Stimulated activated CD4-positive, alpha-beta T cell treated with anti-CD3 and anti-CD28 coated beads, Interleukin-15, amount 100 ng/mL, for 1 hour (primary cell): ENCODE measurements around the gene ZBTB7C.

ENCODE experiments used
- DNase-seq, 2 donors: peaks; one replicate each; pipeline ENCODE4 v3.0.0-alpha.2; 2020; ENCODE audit warnings: low read depth in 1 of 2, low spot score in 1 of 2

Gene ZBTB7C

DNA sequence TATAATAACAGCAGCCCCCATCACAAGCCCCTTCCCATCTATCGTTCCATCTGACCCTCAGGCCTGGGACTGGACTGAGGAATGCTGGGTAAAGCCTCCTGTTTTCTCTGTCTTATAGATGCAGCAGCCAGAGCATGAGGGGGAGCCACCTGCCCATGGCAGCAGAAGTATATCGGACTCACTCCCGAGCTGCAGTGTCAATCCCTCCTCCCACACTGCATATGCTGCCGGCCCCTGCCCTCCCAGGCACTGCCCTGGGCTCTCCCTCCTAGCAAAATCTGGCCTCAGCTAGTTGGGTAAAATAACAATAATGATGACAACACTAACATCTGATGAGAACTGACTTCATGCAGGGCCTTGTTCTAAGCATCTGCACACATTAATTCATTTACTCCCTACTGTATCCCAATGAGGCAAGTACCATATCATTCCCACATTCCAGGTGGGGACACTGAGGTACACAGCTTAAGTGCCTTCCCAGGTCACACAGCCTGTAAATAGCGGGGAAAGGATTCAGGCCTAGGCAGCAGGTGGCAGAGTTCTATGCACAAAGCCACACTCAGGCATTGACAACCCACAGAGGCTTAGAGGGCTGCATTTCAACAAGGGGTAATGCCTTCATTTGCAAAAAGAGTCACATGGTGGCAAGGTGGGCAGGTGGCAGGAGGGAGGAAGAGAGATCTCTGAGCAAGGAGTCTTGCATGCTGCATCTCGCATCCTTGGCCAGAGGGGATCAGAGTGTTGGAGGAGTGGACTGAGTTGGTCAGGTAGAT, 190.0 kb downstream of the ZBTB7C start:
- DNase-seq = no peak

DNA sequence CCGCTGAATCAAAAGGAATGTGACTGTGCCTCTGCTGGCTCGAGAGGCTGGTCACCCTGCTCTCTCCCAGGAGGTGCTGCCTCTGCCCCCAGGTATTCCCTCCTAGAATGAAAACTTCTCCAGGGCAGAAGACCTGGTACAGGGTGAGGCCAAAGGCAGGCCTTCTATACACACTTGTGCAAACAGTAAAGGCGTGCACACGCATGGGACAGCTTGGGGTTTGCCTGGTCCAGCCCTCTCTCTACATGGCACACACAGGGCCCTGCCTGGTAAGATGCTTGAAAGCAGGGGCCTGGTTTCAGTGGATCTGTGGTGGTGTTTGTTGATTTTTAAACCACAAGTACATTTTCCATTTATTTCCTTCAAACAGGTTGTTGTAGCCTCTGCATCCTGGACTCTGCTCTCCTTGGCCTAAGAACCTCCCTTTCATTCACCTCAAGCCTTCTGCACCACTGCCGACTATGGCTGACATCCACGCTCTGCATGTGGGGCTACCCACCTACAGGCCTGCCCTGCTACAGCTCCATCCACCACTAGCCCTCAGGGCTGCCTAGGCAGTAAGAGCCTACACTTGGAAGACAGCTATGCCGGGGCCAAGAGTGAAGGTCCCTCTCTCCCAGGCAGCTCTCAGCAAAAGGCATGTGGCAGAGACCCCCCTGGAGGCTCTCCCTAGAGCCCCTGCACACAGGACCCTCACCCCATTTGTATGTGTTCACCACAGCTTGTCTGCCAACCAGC, 190.7 kb downstream of the ZBTB7C start:
- no peak for DNase-seq

DNA sequence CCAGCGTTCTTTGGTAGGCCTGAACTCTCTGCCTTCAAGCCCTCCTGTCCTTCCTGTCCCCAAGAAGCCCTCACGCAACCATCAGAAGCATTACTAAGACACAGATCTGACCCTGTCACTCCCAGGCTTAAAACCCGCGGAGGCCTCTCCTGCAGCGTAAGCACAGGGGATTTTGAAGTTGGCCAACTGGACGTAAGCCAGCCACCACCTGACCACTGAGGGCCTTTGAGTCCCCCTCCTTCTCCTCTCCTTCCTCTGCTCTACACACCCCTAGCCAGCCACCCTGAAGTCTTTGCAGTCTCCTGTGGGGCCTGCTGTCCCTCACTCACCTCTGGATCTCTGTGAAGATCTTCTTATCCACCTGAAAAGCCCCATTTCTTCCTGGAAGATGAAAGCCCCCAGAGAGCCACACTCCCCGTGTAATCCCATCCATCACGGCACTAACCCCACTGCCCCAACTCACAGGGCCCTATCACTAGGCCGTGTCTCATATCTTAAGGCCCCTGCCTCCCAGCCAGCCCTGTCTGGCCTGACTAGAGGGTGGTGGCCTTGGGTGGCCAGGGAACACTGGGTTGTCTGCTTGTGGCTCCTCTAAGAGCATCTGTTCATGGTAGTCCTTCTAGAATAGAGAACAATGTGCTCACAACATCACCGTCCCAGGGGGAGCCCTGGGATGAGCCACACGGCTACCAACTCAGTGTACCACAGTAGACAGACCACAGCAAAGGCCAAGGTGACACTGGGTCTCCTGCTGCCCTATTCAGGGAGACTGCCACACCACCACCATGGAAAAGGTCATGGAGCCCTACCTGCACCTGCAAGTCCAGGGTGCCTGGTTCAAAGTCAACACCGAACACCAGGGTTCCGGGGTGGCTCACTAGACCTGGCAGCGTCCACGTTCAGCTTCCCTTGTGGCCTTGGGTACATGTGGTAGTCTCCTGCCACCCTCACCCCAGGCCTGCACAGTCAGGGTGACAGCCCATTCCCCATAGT, 191.6 kb downstream of the ZBTB7C start:
- no peak for DNase-seq

DNA sequence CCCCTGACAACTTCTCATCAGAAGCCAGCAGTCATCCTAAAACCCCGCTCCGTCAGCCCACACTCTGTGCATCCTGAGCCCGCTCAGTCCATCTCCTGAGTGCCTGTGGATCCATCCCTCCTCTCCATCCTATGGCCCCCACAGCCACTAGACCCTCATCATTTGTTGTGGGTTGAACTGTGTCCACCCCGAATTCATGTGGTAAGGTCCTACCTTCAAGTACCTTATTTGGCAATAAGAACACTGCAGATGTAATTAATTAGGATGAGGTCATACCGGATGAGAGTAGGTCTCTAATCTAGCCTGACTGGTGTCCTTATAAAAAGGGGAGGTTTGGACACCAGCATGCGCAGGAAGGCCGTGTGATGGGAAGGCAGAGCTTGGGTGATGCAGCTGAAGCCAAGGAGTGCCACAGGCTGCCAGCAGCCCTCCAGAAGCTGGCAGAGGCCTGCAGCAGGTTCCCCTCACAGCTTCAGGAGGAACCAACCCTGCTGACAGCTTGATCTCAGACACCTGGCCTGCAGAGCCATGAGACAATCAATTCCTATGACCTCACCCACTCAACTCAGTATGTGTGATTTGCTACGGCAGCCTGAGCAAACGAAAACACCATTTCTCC, 192.4 kb downstream of the ZBTB7C start:
- DNase-seq = no peak

DNA sequence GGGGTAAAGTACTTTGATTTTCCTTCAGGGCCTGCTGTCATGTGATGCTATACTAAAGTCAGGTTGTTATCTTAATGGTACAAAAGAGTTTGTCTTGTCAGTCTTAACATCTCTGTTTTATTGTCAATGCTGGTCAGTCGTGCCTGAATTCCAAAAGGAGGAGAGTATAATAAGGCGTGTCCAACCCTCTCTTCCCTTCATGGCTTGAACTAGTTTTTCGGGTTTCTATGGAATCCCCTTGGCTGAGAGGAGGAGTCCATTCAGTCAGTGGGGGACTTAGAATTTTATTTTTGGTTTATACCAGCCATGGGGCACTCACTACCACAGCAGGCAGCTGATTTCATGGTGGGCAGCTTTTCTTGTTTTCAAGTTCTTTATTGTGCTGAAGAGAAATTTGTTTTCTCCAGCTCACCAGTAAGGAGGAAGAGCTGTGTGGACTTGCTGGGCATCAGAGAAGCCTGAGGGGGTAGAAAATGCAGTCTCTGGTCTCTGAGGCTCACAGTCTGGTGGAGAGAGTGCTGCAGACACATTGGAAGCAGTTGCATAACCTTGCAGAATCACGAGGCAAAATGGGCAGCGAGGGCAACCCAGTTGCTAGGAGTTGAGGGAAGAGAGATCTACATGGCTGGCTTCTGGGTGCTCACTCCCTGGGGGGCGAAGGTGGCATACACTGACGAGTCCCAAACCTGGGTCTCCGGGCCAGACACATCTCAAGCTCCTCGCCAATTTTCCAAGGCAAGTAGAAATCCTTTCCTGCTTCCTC, 193.1 kb downstream of the ZBTB7C start:
- DNase-seq = no peak

DNA sequence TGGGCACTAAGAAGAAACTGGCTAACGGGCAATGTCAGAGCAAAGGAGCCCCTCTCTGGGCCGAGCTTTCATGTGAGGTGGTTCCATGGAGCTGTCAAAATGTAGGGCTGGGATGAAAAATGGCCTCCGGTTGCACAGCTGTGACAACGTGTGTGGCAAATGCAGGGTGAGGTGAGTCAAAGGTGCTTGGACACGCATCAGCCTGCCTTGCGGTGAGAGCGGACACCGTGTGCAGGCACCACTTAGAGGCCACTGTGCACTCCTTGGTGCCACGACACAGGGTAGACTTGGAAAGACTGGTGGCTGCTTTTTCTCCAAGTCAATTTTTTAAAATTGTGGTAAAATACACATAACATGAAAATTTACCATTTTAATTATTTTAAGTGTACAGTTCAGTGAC, 195.4 kb downstream of the ZBTB7C start:
- no peak for DNase-seq

DNA sequence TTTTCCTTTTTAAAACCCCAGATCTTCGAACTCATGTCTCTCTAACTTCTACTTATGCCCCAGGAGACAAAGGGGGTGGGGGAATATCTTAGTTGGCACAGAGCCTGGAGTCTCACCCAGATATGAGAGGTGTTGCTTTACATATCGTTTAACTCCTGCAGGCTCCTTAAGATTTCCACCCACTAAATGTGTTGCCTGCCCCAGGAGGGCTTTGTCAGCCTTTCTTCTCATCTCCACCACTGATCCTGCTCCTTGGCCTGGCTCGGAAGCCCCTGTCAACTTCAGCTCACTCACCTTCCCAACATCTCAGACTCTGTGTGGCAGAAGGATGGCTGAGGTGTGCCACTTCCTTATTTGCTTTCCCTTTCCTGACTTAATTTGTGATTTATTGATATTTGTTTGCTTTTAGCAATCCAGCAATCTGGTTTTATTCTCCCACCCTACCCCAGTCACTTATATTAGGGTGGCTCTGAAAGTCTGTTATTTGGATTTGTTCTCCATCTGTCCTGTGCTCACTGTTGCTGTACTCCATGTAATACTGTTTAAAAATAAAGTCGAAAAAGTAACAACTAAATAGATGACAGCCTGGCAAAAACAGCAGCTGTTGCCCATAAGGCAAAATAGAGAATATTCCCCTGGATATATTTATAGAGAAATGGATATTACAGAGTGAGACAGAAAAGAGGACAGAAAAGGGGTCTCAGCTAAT, 200.6 kb downstream of the ZBTB7C start:
- no peak for DNase-seq

DNA sequence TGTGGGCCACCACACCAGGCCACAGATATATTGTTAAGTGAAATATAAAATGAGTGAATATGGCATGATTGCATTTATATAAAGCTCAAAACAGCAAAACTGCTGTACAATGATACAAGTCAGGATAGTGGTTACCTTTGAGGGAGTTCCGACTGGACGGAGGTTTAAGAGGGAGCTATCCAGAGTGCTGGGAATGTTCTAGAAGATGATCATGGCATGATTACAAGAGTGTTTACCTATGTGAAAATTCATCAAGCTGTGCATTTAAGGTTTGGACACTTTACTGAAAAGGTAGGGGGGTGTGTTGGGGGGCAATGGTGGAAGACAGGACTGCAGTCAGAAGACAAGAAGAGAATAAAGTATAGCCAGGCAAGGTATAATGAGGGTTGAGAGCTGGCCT, 201.4 kb downstream of the ZBTB7C start:
- DNase-seq = no peak

DNA sequence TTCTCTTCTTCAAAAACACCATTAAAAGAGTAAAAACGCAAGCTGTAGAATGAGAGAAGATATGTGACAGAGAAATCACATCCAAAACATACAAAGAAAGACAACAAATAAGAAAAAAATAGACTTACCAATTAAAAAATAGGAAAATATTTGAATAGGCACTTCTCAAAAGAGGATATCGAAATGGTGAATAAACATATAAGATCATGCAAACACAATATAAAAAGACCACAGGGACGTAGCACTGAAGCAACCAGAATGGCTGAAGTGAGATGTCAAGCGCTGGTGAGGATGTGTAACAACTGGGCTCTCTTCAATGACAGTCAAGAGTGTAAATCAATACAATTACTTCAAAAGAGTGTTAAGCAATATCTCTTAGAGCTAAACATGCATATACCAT, 202.3 kb downstream of the ZBTB7C start:
- DNase-seq = no peak

DNA sequence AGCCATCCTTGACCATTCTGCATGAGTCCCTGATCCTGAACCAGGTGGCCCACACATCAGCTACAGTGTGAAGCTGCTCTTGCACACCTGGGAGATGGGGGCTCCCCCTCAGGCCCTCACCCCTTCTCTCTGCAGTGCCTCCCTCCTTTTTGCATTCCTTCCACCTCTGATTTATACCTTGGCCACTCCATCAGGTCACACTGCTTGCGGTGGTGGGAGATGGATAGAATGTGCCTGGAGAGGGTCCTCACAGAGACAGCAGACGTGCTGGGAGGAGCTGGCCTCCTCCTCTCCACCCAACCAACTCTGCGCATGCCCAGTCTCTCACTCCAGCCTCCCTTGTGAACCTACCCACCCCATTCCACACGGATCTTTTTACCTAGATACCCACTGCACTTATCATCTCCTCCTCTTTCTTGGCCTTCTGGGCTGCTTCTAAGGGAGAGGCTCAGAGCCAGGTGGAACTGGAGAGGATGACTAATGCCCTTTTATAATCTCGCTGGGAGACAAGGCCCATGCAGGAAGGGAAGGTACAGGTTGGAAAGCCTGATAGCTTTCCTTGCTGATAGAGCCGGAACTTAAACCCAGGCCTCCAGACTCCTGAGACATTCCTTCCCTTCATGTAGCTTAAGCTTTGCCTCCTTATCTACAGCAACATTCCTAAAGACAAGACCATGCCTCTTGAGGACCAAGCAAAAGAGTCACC, 205.1 kb downstream of the ZBTB7C start:
- DNase-seq = no peak

DNA sequence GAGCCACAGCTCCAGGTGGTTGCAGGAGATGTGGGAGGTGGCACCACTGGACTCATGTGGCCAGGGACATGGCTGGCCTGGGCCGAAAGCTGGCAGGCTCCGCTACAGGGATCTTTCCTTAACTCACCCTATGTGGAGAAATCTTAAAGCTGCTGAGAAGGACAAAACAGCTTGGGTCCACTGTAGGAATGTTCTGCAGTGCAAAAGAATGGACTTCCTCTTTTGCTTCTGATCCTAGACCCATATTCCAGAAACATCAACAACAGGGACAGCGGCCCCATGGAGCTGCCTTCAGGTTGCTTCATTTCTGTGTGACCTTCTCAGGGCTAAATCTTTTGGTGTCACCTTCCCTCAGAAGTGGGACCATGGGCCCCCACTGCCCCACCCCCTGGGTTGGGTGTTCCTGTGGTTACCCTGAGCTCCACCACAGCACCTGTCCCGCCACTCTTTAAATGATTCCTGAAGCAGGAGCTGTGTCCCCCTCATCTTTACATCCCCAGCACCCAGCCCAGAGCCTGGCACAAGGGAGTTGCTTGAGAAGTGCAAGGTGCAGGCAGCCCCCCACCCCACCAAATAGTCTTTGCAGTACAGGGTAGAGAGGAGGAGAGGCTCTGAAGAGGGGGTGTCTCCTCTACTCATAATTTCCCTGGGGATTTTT, 205.8 kb downstream of the ZBTB7C start:
- DNase-seq = no peak

DNA sequence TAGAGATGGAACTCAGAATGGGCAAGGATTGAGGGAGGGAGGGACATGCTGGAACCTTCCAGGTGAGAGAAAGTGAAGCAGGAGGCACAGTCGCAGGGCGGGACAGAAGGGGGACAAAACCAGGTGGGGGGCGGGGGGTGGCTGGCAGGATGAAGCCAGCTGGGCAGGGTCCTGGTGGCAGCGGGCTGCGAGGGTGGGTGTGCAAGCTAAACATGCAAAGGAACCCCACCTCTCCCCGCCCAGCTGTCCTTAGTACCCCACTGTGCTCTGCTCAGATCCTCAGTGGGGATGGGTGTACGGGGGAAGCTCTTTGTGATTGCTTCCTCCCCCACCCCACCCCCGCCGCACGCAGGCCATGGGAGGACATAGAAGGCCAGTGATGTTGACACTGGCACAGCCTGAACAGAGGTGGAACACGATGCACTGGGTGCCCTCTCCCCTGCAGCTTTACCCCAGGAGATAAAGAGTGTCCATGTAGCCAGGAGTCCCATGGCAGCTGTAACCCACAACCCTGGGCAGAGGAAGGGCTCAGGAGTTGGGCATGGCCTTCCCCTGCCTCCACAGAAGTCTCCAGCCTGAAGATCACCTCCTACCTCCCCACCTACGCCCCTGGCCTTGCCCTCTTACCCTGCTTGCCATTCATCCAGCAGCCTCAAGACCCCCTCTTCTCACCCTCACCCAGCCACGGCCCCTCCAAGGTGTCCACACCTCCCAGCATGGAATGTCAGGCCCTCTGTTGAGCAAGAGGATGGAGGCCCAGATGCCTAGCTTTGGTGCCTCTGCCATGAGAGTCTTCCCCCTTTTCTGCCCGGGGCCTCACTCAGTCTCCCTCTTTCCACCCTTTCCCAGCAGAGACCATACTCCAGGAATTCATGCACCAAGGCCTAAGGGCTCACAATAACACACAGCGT, 206.6 kb downstream of the ZBTB7C start:
- DNase-seq = no peak

DNA sequence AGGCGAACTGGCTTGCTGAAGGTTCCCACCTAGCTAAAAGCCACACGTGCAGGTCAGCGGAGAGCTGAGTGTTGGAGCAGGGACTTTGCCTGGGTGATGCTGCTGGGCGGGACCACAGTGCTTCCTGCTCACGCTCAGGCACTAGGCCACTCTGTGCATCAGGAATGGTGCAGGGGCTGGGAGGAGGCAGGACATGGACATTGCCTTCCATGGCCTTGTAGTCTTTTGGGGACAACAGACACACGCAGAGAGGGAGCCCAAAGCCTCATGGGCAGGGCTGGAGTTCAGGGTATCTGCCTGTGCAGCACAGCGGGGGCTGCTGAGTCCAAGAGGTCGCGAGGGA, 207.2 kb downstream of the ZBTB7C start:
- DNase-seq = no peak

DNA sequence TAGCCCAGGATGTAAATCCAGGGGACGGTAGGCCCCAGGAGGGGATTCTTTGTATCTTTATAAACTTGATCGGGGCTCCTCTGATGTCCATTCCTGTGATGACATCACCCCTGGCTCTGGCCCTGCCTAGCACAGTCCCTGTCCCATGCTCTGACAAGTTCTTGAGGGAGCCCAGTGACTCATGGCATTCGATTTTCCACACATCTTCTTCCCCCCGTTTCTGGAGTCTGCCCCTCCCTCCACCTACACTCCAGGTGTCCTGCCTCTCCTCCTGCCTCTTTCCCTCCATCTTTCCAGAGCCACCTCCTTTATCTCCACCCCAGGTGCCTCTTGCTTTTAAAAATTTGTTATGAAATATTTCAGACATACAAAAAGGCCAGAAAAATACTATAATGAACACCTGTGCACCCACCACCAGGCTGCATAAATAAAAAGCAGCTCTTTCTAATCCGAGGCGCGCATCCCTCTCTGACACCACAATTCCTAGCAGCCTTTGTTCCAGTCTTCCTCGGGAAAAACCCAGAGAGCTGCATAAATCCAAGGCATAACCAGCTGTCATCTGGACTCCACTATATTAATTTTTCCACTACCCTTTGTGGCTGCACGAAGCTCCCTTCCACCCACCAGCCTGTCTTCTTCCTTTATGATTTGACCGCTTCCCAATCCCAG, 207.7 kb downstream of the ZBTB7C start:
- no peak for DNase-seq

DNA sequence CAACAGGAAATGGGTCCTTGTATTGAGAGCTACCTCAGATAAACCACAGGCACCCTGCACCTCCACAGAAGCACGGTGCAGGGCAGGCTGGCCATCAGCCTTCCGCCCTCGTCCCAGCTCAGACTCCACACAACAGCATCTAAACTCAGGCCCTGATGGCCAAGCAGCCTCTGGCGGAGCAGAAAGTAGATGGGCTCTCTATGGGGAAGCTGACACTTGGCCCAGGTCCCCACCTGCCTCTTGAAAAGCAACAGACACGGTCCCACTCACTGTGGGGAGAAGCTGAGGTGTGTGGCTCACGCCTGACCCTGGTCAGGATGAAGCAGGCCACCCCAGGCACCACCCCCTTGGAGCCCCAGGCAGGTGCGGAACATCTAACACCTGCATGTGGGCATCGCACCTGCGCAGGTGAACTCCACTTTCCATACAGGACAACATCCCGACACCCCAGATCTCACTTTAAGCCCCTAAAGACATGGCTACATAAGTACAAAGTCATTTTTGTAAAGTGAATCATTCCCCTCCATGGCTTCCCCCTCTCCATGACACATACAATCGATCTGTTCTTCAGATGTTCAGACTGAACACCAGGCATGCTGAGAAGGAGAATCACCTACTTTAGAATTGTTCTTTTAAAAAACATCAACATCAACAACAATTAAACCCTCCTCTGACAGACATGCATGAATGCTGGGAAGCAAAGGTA, 208.4 kb downstream of the ZBTB7C start:
- no peak for DNase-seq

DNA sequence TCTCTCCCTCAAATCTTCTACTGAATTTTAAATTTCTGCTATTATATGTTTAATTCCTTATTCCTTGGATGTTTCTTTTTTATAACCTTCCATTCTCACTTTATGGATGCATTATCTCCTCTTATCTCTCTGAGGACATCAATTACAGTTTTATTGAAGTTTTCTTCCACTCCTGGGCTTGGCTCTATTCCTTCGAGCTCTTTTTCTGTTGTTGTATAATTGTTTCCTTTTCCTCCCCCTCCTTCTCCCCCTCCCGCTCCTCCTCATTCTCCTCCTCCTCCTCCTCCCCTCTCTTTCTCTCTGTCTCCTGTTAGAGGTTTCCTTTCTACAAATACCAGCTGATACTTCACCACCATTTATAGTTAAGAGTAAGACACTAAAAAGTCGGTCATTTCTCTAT, 209.8 kb downstream of the ZBTB7C start:
- no peak for DNase-seq

DNA sequence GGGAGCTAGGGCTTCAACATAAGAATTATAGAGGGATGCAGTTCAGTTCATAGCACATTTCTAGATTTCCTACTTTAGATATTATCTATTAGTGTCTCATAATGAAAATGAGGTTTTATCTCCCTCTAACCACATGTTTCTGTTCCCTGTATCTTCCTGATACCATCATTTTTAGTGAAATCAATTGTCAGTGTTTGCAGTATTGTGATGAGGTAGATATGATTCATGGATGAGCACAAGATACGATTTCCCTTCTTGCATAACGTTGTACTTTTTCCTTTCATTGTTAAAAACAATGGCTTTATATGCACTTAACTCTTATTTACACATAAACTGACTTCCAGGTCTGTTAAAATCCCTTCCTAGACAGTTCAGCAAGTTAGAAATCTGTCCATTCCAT, 211.4 kb downstream of the ZBTB7C start:
- DNase-seq = no peak
